GM10266 (cell line): ENCODE results near the gene ZDHHC21.

Source experiments
- DNase-seq: peaks from one replicate; pipeline ENCODE4 v3.0.0; 2012; ENCODE audit errors: extremely low spot score
- CTCF ChIP-seq: IDR thresholded peaks from 2 replicates; pipeline ENCODE4 v1.5.1; 2012; ENCODE audit warnings: mild to moderate bottlenecking, low read depth; ENCODE audit not compliant: control insufficient read depth, insufficient read depth; ENCODE audit errors: missing control alignments

ZDHHC21 gene

GRCh38 chr9:14584571-14584970 lies 108.7 kb downstream of the ZDHHC21 start:
- no peak for TF ChIP-seq CTCF
- DNase-seq = no peak

GRCh38 chr9:14578030-14578429 lies 115.2 kb downstream of the ZDHHC21 start:
- no peak for DNase-seq

DNA sequence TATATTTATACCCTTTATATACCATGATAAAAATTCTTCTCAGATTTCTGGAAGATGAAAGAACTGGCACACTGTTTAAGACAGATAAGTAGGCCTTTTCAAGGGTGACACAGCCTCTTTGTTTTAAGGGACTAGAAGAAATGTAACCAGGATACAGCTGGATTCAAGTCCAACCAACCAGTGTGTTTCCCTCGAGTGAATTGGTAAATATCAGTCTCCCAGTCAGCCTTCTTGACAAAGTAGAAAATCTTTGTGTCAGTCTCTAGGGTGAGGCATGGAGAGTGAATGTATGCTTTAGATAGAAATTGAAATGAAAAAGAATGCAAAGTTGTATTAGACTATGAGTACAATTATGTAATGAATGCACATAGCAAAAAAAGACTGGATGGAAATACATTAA lies 119.1 kb downstream of the ZDHHC21 start:
- no peak for DNase-seq
- TF ChIP-seq CTCF = no peak

More at GRCh38 chr9:14578030-14578429, 115.2 kb downstream of the ZDHHC21 start:
- no peak for TF ChIP-seq CTCF

DNA sequence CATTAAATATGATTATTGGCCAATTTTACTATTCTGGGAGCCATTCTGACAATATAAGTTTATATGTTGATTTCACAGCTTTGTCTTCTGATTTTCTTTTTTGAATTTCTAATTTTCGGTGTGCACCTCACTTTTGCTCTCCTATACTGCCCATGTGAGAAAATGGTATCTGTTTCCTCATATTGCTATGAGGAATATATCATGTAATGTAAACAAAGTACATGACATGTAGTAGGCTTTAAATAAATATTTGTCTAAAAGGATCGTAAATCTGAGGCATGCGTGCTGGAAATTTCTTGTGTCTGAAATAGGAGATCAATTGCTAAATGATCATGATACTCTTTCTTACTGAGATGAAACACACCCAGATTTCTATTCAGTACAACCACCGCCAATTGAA lies 119.9 kb downstream of the ZDHHC21 start:
- TF ChIP-seq CTCF = no peak
- no peak for DNase-seq

GRCh38 chr9:14565352-14566016 lies 127.7 kb downstream of the ZDHHC21 start:
- no peak for TF ChIP-seq CTCF
- no peak for DNase-seq

DNA sequence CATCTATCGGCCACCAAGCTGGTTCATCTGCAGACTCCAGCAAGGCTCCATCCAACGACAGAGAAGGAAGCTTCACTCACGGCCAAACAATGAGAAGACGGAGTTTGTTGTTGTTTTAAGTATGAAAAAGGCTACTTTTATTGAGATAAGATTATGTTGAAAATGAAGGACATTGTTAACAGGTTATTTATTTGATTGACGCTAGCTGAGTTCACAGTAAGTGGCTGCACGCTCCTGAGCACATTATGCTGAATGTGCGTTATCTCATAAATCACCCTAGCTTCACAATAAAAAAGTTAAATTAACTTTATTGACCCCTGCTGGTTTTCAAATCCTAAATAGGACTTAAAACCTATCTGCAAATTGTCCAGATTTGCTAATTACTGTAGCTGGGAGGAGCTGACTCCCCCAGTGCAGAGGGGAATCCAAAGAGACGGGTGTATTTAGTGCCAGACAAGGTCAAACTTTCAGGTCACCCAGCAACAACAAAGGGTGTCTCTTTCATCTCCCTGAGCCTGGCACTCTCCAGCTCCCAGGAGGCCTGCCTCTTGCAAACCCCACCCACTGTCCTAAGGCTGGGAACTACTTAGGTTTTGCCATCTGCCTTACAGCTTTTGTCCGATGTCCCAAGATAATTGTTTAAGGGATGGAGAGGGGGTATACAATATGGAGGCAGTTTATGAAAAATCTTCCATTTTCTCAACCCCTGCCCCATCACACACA lies 129.2 kb downstream of the ZDHHC21 start:
- DNase-seq = no peak
- no peak for TF ChIP-seq CTCF

DNA sequence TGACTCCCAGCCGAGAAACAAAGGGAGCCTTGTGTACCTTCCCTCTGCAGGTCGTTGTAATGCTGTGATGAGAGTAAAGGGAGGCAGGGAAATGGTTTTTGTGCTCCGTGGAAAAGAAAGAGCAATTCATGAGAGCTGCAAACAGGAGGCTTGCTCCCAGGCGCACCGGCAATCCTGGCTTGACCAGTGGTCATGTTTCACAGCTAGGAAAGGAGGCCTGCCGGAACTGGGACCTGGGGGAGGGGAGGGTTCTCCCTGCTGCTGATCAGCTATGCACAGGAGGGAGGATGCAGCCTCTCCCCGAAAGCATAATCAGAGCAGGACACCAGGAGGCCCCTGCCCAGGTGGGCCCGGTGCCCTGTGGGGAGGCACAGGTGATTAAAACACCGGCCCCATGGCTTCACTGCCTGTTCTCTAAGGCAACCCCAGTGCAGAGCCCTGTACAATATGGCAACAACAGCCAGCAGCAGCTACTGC lies 131.3 kb downstream of the ZDHHC21 start:
- no peak for TF ChIP-seq CTCF
- no peak for DNase-seq
